GM19351 (cell line): ENCODE results near the gene KCNN1.
"Not testable (repeated sequence)": the region's sequence is repeated elsewhere in the genome, so short reads cannot be mapped to it uniquely, and the experiment has no call there.

ENCODE experiments used
- ATAC-seq: cut with Tn5 transposase; IDR thresholded peaks from one replicate; pipeline ENCODE4 v1.9.1; 2021; ENCODE audit warnings: mild to moderate bottlenecking, moderate library complexity; ENCODE audit not compliant: unreplicated experiment

Gene KCNN1

GRCh38 chr19:17966550-17967256, at the start of gene KCNN1:
Gene KCNN1, plus strand, starts transcription at chr19:17967107. Its CDS starts 6,782 bp downstream, at chr19:17973889.
- no peak for ATAC-seq

- not testable (repeated sequence) for ATAC-seq
Observed at GRCh38 chr19:17918151-17918550, 48.8 kb upstream of the KCNN1 start.

GRCh38 chr19:17919122-17919521, 47.8 kb upstream of the KCNN1 start:
- not testable (repeated sequence) for ATAC-seq

GRCh38 chr19:17920527-17920926, 46.4 kb upstream of the KCNN1 start:
- ATAC-seq: no peak

- no peak for ATAC-seq
Observed at GRCh38 chr19:17922138-17922537, 44.8 kb upstream of the KCNN1 start.

- ATAC-seq: no peak
Observed at GRCh38 chr19:17926044-17926443, 40.9 kb upstream of the KCNN1 start.

GRCh38 chr19:17929056-17929455, 37.9 kb upstream of the KCNN1 start:
- ATAC-seq: no peak

- no peak for ATAC-seq
Observed at GRCh38 chr19:17931532-17932191, 35.2 kb upstream of the KCNN1 start.

- ATAC-seq: peak; percentile 85
Observed at GRCh38 chr19:17932485-17933338, 34.2 kb upstream of the KCNN1 start, which contains the start of gene CCDC124. Gene CCDC124, plus strand, starts transcription at chr19:17933015. Its CDS starts 3,406 bp downstream, at chr19:17936421.

- no peak for ATAC-seq
Observed at GRCh38 chr19:17933414-17934129, 33.3 kb upstream of the KCNN1 start.

GRCh38 chr19:17936379-17936778, 30.5 kb upstream of the KCNN1 start:
- ATAC-seq: no peak

GRCh38 chr19:17937371-17937900, 29.5 kb upstream of the KCNN1 start:
- no peak for ATAC-seq

GRCh38 chr19:17938092-17938845, 28.6 kb upstream of the KCNN1 start:
- no peak for ATAC-seq

- ATAC-seq: no peak
Observed at GRCh38 chr19:17942181-17942580, 24.7 kb upstream of the KCNN1 start.

GRCh38 chr19:17942582-17943273, 24.2 kb upstream of the KCNN1 start:
- no peak for ATAC-seq

GRCh38 chr19:17943274-17944221, 23.4 kb upstream of the KCNN1 start:
- no peak for ATAC-seq

- no peak for ATAC-seq
Observed at GRCh38 chr19:17944301-17944700, 22.6 kb upstream of the KCNN1 start.
